Breast epithelium (tissue), 4 donors: ENCODE results near the gene FOCAD. TPM values are rescaled to one million over a fixed set of nuclear protein-coding genes. Genes with fewer than 3 reads are reported as not detected.

Experiments used
- DNase-seq, 2 donors: peaks; one replicate each; pipeline ENCODE4 v3.0.0-alpha.2; 2019; ENCODE audit warnings: low spot score in 2 of 2
- H3K27ac ChIP-seq, 2 donors: fragments of 200-600 bp; sonication (generic) in 1 of 2; one replicate each; pipeline ENCODE4 v1.5.1; 2016 to 2019; ENCODE audit warnings: mild to moderate bottlenecking in 1 of 2
- H3K27me3 ChIP-seq, 2 donors: fragments of 200-600 bp; sonication (generic) in 1 of 2; one replicate each; pipeline versions ENCODE4 v1.5.1 to v1.6.0; 2017 to 2019; ENCODE audit warnings: control low read depth in 1 of 2, mild to moderate bottlenecking in 1 of 2
- H3K36me3 ChIP-seq: fragments of 200-600 bp; one replicate; pipeline ENCODE4 v1.5.1; 2019
- H3K4me1 ChIP-seq, 2 donors: fragments of 200-600 bp; sonication (generic); one replicate each; pipeline ENCODE4 v1.5.1; 2016 to 2019; ENCODE audit warnings: control low read depth in 1 of 2
- H3K4me3 ChIP-seq, 3 donors: fragments of 200-600 bp; sonication (generic); 1 replicate in 2 of 3; 2 replicates in 1 of 3; pipeline ENCODE4 v1.5.1; 2016 to 2019; ENCODE audit warnings: mild to moderate bottlenecking in 3 of 3, moderate library complexity in 2 of 3
- H3K9me3 ChIP-seq, 2 donors: fragments of 200-600 bp; sonication (generic) in 1 of 2; one replicate each; pipeline ENCODE4 v1.5.1; 2016 to 2019; ENCODE audit warnings: control low read depth in 1 of 2
- CTCF ChIP-seq, 3 donors: fragments of 450-650 bp; IDR thresholded peaks; one replicate each; pipeline ENCODE4 v1.5.1; 2016 to 2017; ENCODE audit warnings: antibody characterized with exemption in 3 of 3, mild to moderate bottlenecking in 3 of 3, moderate library complexity in 3 of 3
- POLR2A ChIP-seq: fragments of 450-650 bp; IDR thresholded peaks from one replicate; pipeline ENCODE4 v1.6.1; 2016; ENCODE audit warnings: antibody characterized with exemption, mild to moderate bottlenecking, moderate library complexity
- POLR2AphosphoS5 ChIP-seq, 3 donors: sonication (generic); formaldehyde crosslinking; IDR thresholded peaks; one replicate each; pipeline ENCODE4 v1.6.1; 2017; ENCODE audit warnings: antibody characterized with exemption in 3 of 3
- intact Hi-C: fragments of 100-400 bp; cut with DNase I; formaldehyde crosslinking; loops from one replicate; pipeline ENCODE4 v1.15.1; 2023; ENCODE audit warnings: low total_unique reads
- total RNA-seq, 3 donors: library from RNA; depleted of rRNA; stranded (reverse); fragments of >200 nt; gene quantifications; one replicate each; pipeline ENCODE4 v1.1.0, GENCODE V29; 2016

Gene FOCAD
- total RNA-seq, 3 donors from 2014 or later = 23.4 to 48.1 (median 36.7) TPM

GRCh38 chr9:20835377-20836286 is 151.6 kb downstream of the FOCAD start:
- Histone ChIP-seq H3K27ac (no peak overlapping the region), H3K36me3 (no peaks in the 10 kb centered on the region), H3K4me1 (no peaks in the 10 kb centered on the region), H3K4me3 (no peak overlapping the region), H3K27me3 (no peaks in the 10 kb centered on the region), H3K9me3 (no peaks in the 10 kb centered on the region)
- intact Hi-C loops = no loop called here
- TF ChIP-seq CTCF (IDR thresholded peaks at IDR 0.05) (no peak), POLR2AphosphoS5 (IDR thresholded peaks at IDR 0.05) (no peak), POLR2A (no peak)
- no peak for DNase-seq

GRCh38 chr9:20837166-20837565 is 153.1 kb downstream of the FOCAD start:
- TF ChIP-seq CTCF (IDR thresholded peaks at IDR 0.05) (no peak), POLR2A (no peak), POLR2AphosphoS5 (IDR thresholded peaks at IDR 0.05) (no peak)
- DNase-seq = no peak
- intact Hi-C loops = no loop called here
- no peaks in the 10 kb centered on the region for H3K36me3 ChIP-seq
- H3K4me1 ChIP-seq = no peaks in the 10 kb centered on the region
- no peak overlapping the region for H3K27ac ChIP-seq
- H3K27me3 ChIP-seq = no peaks in the 10 kb centered on the region
- no peaks in the 10 kb centered on the region for H3K9me3 ChIP-seq
- no peak overlapping the region for H3K4me3 ChIP-seq

- H3K9me3 ChIP-seq = peaks cover 0 to 4% of the 10 kb centered on the region in 2 donors
- intact Hi-C loops = no loop called here
- no peak for TF ChIP-seq POLR2A
- TF ChIP-seq POLR2AphosphoS5 (IDR thresholded peaks at IDR 0.05) = no peak
- TF ChIP-seq CTCF (IDR thresholded peaks at IDR 0.05) = no peak
- H3K4me3 ChIP-seq = no peak overlapping the region
- H3K36me3 ChIP-seq = no peaks in the 10 kb centered on the region
- H3K27me3 ChIP-seq = no peaks in the 10 kb centered on the region
- H3K27ac ChIP-seq = no peak overlapping the region
- DNase-seq = no peak
- H3K4me1 ChIP-seq = no peaks in the 10 kb centered on the region
Measured at GRCh38 chr9:20838218-20838617, 154.2 kb downstream of the FOCAD start.

- intact Hi-C loops = no loop called here
- Histone ChIP-seq H3K9me3 (peaks cover 0 to 4% of the 10 kb centered on the region in 2 donors), H3K27ac (no peak overlapping the region), H3K36me3 (no peaks in the 10 kb centered on the region), H3K27me3 (no peaks in the 10 kb centered on the region), H3K4me3 (no peak overlapping the region), H3K4me1 (no peaks in the 10 kb centered on the region)
- no peak for TF ChIP-seq CTCF (IDR thresholded peaks at IDR 0.05)
- no peak for TF ChIP-seq POLR2A
- no peak for TF ChIP-seq POLR2AphosphoS5 (IDR thresholded peaks at IDR 0.05)
- DNase-seq = no peak
Measured at GRCh38 chr9:20844916-20845315, 160.9 kb downstream of the FOCAD start.

- Histone ChIP-seq H3K9me3 (no peaks in the 10 kb centered on the region), H3K4me1 (no peaks in the 10 kb centered on the region), H3K27ac (no peak overlapping the region), H3K27me3 (no peaks in the 10 kb centered on the region), H3K4me3 (no peak overlapping the region), H3K36me3 (no peaks in the 10 kb centered on the region)
- DNase-seq = no peak
- intact Hi-C loops = no loop called here
- no peak for TF ChIP-seq CTCF (IDR thresholded peaks at IDR 0.05)
- TF ChIP-seq POLR2A = no peak
- TF ChIP-seq POLR2AphosphoS5 (IDR thresholded peaks at IDR 0.05) = no peak
Measured at GRCh38 chr9:20848490-20848889, 164.4 kb downstream of the FOCAD start.
